Kidney capillary endothelial cell (primary cell): ENCODE results near the gene CDC42EP4.

Experiments used
- DNase-seq: peaks from one replicate; pipeline ENCODE4 v3.0.0-alpha.2; 2018; ENCODE audit warnings: low spot score

The CDC42EP4 gene

DNA sequence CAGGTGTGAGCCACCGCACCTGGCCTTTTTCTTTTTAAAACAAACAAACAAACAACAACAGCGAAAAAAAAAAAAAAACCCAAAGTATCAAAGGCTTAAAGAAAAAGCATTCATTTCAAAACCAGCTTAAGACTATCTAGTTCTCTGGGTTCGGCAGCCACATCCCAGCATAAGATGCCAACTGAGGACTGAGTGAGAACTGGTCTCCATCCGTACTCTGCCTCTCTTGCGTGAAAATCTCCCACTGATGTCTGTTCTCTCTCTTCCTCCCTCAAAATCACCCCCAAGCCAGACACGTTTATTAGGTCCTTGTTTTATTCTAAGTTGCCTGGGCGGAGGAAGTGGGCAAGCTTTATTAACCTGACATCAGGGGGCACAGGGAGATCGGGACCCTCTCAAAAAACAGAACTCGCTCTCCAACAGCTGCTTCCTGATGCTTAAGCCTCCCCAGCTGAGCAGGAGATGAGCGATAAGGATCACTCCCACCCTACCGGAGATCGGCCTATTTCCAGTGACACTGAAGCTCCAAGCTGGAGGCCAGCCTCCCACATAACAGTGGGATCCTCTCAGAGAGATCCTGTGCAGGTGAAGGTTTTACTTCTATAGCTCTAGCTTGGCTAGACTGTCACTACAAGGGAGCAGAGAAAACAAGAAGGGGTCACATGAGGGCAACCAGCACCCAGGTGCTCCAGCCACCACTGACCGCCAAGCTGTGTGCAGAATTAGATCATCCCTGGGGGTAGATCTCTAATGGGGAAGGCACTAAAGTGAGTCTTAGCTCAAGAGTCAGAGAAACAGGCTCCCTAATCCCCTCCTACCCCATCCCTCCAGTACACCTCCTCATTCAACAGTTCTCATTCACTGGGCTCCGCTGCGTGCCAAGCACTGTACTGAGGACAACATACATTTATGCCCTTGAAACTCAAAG, 13.6 kb downstream of the CDC42EP4 start:
- DNase-seq = no peak

DNA sequence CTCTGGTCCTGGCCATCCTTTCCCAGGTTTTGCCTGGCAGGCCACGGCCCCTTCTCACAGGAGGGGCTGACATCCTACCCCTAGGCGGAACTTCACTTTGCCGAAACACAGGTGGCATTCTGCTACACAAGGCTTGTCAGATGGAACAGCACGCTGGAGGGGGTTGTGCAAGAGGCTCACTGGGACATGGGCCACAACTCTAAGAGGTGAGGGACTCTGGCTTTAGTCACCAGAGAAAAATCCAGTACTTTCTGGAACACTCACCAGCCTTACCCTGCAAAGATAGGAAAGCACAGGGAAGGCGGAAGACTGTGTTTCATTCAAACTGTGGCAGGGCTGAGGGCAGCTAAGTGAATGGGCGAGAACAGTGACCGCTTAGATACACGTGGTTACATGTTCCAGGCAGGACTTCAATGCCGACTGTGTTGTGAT, 18.3 kb downstream of the CDC42EP4 start:
- no peak for DNase-seq

DNA sequence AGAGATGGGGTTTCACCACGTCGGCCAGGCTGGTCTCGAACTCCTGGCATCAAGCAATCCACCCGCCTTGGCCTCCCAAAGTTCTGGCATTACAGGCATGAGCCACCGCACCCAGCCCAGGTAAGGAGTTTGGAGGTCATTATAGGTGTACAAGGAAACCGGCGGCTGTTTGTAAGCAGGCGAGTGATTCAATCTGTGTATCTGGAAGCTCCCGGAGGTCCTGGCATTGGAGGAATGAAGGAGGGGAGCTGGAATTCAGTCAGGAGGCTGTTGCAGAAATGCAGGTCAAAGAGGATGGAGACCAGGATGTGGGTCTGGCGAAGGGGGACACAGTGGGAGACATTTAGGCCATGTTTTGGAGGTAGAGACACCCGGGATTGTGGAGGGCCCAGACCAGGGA, 18.8 kb downstream of the CDC42EP4 start:
- DNase-seq = no peak

DNA sequence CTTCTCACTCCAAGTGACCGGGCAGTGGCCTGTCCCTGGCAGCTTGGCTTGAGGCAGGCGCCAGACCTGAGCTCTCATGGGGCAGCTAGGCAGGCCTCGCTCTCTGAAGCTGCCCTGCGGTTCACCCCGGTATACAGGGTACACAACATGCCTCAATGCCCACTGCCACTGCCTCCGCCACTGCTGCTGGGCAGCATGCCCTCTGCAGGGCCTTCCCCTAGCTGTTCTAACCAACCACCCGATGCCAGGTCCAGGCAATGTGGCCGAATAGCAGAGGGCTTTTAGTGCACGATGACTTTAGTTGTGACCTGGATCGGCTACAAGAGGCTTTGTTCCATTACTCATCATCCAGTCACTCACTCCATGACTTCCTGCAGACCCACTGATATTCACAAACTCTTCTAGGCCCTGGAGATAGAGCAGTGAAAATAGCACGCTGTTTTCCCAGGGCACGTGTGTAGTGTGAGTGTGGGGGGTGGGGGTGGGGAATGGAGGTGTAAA, 19.7 kb downstream of the CDC42EP4 start:
- DNase-seq = peak; percentile 93

DNA sequence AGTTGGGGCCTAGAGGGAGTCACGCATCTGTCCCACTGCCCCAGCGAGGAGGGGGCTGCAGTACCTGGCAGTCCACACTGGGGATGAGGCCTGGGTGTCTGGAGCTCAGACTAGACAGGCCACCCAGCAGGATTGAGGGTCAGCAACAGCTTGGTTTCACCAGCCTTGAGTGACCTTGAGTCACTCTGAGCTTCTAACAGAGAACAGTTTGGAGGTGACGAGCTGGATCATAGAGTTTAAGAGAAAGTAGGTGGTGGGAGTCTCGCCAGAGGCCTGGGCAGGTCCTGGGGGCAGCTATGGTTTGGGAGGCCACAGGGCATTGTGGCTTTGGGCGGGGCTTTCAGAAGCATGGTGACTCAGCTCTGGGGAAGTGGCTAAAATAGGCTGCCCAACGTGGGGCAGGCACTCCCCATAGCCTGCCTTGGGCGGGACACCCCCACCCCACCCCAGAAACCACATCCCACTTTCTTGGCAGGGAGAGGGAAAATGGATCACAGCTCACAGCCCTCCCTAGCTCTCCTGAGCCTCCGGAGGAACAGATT, 20.5 kb downstream of the CDC42EP4 start:
- no peak for DNase-seq

DNA sequence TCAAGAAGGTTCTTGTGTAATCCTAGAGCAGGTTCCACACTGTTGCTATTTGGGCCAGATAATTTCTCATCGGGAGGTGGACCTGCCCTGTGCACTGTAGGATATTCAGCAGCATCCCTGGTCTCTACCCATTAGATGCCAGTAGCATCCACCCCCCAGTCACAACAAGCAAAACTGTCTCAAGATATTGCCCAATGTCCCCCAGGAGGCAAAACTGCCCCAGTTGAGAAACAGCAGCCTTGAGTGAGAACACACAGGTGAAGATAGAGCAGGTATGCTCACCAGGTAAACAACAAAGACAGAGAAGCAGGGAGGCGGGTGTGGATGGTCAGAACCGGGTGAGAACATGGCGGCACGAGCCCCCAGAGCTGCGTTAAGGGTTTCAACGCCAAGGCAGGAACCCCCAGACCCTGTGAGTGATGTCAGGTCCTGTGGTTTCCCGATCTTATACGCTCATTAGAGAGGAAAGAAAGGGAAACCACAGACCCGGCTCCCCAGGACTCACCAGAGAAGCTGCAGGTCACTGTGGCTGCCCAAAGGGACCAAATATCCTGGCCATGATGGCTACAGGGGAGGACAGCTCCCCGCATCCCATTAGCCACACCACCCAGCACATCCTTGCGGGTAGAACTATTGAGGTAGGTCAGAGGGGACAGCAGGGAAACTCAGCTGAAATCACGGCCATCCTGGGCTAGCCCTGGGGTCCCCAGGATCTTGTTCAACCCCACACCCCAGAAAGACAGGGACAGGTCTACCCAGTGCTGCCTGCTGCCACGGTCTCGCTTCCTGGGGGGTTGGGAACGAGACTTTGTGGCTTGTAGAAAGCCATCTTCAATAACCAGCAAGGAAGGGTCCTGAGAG, 21.2 kb downstream of the CDC42EP4 start:
- DNase-seq = no peak

DNA sequence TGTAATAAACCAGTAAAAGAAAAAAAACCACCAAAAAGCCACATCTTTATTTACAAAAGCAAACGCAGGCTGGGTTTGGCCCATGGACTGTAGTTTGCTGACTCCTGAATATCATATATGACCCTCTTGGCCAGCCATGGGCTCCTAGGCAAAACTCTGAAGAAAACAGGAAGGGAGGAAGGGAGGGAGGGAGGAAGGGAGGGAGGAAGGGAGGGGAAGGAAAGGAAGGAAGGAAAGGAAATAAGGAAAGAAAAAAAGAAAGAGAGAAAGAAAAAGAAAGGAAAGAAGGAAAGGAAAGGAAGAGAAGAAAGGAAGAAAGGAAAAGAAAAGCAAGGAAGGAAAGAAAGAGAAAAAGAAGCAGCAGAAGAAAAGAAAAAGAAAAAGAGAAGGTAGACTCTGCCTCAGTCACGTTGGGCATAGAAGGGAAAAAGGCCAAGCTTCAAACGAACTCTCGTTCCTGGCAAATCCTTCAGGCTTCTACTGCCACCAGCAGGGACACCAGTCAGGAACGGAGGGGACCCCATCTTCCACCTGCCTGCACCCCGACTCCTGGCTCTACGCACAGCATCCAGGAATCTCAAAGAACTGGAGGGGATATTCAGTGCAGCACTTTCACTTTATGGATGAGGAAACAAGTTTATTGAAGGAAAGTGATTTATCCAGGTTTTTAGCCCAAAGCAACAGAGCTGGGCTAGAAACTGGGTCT, 22.1 kb downstream of the CDC42EP4 start:
- DNase-seq = no peak

DNA sequence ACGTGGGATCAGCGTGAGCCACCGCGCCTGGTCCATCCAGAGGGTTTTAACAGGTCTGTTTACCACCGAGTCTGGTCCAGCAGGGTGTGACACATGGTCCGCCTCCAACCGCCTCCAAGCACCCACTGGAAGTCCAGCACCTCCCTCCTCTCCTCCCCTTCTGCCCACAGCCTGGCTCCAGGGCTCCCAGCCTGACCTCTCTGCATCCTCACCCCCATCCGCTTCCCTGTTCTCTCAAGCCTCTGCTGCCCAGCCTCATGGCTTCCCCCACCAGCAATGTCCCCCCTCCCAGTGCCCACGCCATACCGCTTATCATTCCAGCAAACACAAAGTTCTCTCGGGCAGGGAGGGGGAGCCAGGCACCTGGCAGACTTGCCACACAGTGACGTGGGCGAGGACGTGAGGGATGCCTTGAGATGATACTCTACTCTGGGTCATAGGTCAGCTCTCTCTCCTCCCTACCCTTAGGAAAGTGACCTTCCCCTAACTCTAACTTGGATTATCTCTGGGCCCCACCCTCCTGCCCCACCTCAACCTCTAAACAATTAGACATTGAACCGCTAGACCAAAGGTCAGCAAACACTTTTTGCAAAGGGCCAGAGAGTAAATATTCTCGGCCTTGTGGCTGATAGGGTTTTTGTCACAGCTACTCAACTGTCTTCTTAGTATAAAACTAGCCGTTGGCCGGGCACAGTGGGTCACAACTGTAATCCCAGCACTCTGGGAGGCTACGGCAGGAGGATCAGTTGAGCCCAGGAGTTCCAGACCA, 23.1 kb downstream of the CDC42EP4 start:
- DNase-seq = no peak

DNA sequence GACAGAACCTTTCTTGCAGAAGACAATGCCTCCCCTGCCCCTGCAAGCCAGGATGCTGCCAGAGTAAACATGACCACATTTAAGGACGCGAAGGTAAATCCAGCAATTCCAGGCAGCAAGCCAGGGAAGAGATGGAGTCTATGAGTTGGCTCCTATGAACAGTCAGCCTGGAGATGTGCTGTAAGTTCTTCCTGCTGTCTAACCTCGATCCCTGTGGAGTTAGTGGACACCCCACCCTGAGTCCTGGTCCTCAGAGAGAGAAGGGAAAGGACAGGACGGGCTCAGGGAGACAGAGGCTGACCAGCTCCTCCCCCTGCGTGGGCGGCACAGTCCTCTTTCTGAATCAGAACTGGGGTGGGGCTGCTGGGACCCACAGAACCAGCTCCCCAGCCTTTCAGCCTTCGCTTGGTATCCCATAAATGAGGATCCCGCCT, 24.9 kb downstream of the CDC42EP4 start:
- DNase-seq = no peak

DNA sequence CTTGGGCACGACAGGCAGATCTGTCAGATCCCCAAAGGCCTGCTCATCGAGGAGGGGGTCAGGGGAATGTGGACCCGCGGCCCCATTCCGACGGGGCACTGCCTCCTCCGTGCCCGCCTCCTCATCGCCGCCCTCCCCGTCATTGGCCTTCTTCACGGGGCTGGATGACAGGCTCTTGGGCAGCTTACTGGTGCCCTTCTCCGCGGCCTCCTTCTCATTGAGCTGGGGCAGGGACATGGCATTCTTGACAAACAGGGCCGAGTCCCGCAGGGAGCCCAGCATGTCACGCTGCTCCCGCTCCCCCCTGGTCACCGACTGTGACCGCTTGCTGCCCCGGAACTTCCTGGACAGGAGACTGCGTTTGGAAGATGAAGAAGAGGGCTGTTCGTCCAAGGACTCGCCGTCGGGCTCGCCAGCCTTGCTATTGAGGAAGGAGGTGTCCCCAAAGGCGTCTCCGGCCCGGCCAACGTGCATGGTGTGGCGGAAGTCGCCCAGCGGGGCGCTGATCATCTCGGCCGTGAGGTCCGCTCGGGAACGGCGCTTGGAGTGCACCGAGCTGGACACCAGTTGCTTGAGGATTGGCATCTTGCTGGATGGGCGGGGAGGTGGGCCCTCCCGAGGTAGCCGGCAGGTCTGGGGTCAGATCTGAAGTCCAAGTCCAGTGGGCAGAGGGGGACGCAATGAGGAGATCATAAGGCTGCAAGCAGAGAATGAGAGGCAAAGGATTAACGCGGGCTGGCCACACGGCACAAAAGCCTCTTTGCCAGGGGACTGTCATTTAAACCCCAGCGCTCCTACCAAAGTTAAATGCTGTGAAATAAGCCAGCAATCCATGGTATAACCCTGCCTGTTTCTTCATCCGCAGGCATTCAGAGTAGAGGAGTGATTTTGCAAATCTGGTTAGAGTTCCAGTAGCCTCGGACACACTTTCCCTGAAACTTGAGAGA, 25.6 kb downstream of the CDC42EP4 start:
- no peak for DNase-seq

DNA sequence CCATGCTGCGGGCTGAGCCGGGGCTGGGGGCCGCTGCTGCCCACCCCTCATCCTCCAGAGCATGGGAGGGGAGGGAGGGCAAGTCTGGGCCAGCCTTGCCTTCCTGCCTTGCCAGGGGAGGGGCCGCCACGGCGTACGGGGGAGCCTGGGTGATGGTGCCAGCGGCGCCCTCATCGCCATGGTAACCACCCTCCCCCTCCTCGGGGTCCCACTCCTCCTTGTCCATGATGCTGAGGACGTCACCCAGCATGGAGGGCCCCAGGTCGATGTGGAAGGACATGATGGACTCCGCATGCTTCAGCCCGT, 26.2 kb downstream of the CDC42EP4 start:
- no peak for DNase-seq

DNA sequence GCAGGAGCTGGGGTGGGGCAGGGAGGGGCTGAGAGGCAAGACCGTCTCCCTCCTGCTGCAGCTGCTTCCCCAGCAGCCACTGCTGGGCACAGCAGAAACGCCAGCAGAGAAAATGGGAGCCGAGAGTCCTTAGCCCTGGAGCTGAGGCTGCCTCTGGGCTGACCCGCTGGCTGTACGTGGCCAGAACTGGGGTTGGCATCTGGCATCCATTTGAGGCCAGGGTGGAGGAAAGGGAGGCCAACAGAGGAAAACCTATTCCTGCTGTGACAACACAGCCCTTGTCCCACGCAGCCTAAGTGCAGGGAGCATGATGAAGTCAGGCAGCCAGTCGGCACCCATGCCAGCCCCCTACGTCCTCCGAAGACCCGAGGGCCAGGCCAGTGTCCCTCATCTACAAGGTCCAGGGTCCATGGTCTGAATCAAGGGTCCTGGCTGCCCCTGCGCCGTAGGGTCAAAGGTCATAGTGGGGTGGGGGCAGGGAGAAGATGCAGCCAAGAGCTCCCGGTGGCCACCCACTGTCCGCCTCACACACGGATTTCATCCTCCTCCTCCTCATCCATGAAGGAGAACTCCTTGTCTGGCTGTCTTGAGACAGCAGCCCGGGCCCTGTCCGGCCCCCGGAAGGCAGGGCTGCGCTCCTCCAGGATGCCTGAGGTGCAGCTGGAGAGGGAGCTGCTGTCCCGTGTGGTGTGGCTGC, 26.7 kb downstream of the CDC42EP4 start:
- no peak for DNase-seq

DNA sequence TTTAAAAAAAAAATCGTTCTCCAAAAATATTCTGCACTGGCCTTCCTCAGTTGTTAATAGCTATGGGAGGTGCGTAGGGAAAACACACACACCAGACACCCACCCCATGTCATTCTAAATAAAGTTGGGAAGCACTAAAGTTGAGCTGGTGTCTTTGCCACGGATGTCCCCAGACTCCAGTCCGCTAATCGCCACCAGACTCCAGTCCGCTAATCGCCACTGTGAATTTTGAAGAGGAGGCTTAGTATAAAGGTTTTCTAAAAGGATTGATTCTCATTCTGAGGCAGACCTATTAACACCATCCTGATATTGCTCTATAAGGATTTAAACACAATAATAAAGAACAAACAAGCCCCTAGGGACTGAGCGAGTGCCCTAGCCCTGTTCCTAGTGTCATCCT, 27.4 kb downstream of the CDC42EP4 start:
- no peak for DNase-seq

DNA sequence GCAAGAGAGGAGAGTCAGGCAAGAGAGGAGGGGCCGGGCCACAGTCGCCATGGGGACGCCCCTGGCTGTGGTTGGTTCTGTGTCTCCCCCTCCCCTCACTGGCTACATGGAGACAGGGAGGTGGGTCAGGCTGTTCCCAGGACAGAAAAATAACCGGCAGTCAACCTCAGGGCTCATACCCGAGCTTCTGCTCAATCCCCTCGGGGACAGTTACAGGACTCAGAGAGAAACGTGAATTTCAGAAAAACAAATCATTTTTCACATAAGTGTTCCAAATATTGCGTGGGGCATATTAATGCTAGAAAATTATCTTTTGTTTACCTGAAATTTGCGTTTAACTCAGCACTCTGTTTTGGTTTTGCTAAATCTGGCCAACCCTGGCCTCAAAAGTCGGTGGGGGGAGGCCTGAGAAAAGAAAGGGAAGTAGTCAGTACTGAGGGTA, 27.9 kb downstream of the CDC42EP4 start:
- DNase-seq = no peak

DNA sequence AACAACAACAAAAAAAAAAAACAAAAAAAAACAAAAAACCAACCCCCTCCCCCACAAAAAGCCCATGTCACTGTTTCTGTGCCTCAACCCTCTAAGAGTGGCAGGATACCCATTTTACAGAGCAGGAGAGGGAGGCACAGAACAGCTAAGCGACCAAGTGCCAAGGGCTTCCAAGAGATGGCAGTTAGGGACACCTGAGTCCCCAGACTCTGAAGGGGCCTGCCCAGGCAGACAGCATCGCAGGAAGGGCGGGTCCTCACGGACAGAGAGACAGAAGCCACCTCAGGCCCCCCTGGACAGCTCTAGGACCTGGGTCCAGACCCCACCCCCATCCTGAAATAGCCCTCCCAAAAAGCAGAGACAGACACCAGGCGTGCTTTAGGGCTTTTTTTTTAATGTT, 28.6 kb downstream of the CDC42EP4 start:
- DNase-seq = no peak

DNA sequence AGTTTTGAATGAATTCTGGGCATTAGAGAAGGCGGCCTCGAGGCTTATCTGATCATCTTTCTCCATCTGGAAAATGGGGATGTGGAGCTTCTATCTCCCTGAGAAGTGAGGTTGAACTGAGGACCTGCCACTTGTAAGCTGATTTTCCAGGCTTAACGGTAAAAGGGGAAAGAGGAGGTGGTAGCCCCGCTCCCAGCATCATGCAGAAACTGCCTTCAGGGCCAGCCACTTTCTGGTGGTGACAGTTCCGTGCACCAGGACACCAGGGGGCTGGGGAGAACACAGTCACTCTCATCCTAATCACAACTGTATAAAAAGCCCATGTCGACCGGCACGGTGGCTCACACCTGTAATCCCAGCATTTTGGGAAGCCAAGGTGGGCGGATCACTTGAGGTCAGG, 29.2 kb downstream of the CDC42EP4 start:
- no peak for DNase-seq

DNA sequence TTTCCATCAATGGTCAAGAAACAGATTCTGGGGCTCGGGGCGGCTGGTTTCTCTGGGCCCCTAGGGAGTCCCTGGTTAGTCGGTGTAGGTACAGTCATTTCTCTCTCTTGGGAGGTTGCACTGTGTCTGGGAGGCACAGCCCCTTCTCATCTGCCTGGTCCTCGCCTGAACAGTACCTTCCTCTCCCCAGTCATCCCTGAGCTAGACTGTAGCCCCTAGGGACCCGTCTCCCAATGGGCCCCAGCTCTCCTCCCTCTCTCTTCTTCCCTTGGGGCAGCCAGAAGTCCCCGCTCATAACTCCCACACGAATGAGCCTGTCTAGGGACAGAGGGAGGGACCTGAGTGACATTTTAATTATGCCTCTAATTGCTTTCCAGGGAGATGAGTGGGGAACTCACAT, 29.9 kb downstream of the CDC42EP4 start:
- DNase-seq = no peak

DNA sequence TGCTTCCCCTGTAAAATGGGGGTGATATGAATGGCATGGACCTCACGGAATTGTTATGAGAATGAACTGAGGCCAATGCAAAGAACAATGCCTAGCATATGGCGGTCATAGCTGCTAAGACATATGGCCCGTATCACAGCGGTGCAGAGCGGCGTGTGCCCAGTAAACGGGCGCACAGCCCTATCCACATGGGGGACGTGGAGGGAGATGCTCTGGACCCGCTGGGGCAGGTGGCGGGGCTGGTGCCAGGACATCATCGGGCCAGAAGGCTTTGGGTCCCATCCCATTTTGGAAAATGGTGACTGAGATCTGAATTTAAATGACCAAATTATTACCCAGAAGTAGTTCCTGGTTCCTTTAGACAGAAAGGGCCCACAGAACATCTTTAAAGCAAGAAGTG, 31.6 kb downstream of the CDC42EP4 start:
- DNase-seq = no peak

DNA sequence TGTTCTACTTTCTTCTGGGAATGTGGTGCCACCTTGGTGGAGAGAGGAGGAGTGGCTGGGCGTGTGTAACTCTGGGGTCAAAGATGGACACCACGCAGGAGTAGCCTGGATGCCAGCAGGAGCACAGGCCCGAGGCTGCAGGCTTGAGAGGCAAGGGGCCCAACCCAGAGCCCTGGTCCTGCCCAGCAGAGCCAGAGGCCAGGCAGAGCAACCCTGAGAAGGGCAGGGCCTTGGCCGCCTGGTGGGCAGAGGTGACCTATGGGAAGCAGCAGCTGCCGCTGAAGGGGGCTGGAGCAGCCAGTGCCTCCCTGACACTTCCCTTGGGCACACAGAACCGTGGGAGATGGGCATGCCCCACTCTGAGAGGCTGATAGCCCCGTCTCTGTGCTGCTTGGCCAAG, 32.1 kb downstream of the CDC42EP4 start:
- no peak for DNase-seq
